GM04504 (cell line): ENCODE data around the gene BORCS5.

Source experiments
- DNase-seq: peaks from one replicate; pipeline ENCODE4 v3.0.0-alpha.2; 2012; ENCODE audit warnings: low read depth

Gene BORCS5

DNA sequence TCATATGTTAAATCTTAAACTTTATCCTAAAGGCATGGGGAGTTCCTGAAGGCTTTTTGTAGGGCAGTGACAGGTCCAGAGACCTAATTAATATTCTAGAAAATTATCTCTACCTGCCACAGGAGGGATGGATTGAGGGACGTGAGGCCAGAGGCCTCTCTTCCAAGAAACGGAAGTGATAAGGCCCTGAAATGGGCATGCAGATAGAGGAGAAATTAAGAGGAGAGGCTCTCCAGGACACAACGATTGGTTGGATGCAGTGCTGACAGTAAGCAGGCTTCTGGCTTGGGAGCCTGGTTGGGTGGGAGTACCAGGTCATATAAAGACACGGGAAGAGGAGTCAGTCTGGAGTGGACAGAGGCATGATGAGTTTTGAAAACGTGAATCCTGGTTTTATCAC, 3.1 kb upstream of the BORCS5 start:
- DNase-seq, result no peak

DNA sequence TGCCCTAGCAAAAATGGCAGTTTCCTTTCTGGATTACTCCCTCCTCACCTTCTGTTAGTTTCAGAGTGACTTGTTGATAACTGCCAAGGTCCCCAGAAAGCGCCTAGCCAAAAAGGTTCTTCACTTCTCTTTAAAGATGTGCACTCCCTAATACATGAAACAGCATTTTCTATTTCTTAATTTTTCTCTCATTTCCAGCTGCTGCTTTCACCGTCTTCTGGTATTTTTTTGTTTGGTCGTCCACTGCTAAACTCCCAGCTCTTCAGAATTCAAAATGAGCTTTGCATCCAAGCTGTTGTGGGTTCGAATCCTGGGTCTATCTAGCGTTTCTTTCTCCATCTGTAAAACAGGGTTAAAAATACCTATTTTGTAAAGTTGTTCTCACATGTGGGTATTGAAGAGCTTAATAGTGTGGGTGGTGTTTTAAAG, 397 bp upstream of the BORCS5 start:
- no peak for DNase-seq

DNA sequence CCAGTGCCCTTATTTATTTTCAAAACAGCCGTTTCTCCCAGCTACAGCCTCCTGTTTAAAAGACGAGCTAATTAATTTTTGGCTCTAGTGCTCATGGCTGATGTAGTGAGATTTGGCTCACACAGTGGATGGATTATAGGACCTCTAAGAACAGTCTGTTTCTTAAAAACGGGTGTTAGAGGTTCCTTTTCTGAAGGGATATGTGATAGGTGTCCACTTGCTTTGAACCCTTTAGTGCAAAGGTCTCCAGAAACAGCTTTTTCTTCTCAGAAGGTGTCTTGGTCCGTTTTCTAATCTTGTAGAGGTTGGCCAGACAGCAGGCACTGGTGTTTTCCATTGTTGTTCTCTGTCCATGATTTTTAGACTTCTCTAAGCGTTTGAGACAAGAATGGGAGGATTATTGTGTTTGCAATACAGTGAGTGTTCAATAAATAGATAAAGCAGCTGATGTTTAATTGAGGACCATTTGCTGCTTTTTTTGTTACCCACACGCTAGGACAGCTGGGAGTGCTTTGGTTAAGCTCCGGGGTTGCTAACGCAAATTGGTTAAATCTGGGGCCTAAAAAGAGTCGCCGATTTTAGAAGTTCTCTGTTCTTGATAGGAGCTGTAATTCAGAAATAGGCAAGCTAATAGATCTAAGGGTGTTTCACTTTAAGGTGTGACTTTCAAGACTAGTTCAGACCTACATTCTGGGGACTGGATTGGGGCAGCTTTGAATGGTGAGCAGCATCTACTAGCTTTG, 1.0 kb downstream of the BORCS5 start:
- DNase-seq, result no peak

DNA sequence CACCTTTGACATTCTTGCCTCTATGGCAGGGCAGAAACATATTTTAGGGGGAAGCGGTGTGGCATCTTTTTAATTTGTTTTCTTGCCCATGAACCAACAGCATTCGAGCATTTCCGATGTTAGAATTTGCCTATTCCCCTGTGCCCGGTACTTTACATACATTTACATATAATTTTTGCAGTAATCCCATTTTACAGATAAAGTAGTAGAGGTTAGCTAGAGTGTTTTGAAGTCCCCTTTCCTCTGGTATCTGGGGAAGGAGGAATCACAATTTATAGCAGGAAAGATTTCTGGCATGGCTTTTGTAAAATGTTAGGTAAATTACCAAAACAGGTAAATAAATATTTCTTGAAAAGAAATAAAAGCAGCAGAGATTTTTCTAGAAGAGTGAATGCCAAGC, 1.6 kb downstream of the BORCS5 start:
- DNase-seq, result no peak

DNA sequence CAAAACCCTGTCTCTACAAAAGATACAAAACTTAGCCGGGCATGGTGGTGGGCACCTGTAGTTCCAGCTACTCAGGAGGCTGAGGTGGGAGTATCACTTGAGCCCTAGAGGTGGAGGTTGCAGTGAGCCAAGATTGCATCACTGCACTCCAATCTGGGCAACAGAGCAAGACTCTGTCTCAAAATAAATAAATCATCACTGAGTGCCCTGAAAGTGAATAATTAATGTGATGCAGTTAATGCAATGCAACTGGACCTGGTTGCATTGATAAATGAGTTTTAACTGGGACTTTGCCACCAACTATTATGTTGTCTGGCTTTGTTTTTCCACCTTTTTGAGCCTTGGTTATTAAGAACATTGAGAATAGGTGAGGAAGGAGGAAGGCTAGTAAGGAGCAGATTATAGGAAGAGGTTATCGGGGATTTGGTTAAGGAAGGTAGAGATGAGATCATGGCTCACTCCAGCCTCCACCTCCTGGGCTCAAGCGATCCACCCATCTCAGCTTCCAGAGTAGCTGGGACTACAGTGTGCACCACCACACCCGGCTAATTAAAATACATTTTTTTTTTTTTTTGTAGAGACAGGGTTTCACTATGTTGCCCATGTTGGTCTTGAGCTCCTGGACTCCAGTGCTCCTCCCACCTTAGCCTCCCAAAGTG, 8.0 kb downstream of the BORCS5 start:
- DNase-seq, result no peak

DNA sequence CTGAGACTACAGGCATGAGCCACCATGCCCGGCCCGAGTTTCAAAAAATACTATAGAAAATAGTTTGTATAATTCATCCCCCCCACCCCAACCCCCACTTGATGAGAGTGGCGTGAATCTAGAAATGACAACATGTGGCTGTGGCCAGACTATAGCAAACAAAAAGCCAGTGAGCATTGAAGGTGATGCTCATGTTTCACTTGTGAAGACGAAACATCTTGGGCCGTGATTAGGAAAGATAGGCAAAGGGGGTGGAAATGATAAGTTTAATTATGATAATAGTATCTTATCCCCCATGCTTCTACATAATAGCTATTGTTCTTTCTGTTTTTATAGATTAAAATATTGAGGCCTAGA, 8.5 kb downstream of the BORCS5 start:
- no peak for DNase-seq

DNA sequence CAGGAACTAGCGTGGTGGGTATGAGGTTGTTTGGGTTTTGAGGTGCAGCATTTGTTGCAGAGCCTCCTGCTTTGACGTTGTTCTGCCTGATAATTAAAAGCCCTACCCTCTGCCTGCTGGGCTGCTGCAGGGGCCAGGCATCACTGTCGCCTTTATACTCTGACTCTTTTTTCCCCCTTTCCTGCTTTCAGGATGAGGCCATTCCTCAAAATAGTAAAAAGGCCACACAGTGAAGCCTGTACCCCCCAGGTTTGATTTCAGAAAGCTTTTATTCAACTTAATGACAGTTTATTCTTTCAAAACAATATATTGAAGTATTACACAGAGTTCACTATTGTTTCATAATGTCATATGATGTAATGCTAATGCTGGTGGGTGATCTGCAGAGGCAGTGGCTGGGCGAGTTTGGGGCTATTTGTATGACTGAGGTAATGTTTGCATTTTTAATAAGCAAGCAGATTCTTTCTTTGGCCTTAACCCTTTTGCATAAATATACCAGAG, 9.1 kb downstream of the BORCS5 start:
- no peak for DNase-seq

DNA sequence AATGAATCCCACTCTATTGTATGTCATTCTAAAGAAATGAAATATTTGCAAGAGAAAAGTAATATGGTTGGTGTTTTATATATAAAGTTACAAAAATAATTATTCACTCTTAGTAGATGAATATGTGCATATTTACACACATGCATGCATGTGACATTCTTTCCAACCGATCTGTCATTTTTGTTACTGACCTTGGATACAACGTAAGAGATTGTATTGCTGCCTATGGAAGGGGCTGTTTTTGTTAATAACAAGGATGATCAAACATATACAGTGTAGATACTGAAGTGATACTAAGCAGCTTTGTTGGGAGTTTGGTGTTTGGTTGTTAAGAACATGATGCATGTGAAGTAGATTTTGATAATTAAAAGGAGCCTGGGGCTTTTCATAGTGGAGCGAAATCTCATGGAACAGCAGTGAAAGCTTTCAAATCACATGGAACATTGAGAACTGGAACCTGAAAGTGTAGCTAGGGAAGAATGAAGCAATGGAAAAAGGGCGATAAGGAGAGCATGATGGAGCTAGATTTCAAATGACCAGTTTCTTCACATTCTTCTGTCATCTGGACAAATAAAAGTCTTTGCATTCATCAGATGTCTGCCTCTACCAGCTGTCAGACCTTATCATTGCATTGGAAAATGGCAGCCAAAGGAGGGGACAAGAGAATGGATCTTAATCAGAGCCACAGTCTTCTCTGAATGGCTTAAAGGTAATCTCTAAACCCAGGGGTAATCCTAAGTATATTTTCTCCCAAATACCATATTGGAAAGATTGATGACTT, 10.0 kb downstream of the BORCS5 start:
- DNase-seq, result no peak

DNA sequence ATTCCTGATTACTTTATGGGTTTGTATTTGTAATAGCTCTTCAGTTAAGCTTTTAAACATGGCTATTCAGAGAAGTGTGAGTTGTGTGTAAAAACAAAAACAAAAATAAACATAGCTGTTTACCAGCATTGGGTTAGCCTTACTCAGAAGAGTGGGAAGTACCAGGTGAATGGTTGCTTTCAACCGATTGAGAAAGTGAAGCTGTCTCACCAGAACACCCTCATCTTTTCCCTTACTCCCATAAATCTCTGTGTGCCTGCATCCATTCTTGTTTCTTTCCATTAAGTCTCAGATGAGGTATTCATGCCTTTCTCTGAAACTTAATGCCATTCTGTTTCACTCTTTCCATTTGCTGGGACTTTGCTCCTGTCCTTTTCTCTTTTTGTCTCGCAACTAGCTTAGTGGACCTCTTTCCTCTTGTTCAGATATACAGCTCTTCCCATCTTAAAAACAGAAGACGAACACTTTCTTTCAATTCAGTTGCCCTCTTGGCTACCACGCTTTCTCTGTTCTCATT, 10.7 kb downstream of the BORCS5 start:
- DNase-seq, result no peak

DNA sequence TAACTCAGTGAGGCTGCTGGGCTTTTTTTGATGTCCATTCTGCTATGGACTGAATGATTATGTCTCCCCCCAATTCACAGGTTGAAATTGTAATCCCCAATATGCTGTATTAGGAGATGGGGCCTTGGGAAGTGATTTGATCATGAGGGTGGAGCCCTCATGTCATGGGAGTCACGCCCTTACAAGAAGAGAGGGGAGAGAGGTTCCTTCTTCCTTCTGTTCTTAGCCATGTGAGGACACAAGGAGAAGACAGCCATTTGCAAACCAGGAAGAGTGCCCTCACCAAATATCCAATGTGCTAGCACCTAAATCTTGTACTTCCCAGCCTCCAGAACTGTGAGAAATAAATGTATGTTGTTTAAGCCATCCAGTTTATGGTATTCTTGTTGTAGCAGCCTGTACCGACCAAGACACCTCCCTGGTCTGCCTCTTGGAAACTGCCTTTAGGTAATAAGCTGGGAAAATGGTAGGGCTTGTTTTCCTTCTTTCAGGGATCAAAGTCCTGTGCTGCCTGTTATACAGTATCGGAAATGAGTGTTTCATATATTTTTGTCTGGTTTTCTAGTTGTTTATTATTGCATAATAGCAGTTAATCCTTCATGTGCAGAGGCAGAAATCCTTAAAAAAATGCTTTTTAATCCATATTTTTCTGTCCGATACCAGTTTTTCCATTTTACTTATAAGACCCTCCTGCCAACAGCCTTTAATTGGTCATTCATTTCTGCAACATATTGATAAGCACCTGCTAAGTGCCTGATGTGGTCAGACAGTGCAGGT, 16.3 kb downstream of the BORCS5 start:
- DNase-seq, result no peak

DNA sequence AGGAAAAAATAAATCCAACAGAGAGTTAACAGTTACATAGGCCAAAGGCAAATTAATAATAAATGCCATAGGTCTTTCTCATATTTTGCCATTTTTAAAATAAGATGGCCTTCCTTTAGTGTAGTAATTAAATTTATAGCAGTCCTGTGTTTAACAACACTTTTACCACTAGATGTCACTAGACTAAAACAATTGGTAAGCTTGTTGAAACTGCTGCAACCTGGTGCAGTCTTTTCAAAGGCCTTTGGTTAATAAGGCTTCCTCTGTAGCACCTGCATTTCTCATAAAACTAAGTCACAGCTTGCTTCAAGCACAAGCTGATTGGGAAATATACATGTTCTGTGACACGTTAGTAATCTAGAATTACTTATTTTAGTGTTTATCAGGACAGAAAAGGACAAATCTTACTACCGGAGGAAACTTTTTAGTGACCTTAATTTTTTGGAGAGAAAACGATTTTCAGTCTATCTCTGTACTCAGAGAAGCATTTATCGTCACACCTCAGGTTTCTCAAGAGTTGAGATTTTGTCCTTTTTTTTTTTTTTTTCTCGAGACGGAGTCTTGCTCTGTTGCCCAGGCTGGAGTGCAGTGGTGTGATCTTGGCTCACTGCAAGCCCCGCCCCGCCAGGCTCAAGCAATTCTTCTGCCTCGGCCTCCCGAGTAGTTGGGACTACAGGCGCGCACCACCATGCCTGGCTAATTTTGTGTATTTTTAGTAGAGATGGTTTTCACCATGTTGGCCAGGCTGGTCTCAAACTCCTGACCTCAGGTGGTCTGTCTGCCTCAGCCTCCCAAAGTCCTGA, 20.0 kb downstream of the BORCS5 start:
- DNase-seq, result no peak

DNA sequence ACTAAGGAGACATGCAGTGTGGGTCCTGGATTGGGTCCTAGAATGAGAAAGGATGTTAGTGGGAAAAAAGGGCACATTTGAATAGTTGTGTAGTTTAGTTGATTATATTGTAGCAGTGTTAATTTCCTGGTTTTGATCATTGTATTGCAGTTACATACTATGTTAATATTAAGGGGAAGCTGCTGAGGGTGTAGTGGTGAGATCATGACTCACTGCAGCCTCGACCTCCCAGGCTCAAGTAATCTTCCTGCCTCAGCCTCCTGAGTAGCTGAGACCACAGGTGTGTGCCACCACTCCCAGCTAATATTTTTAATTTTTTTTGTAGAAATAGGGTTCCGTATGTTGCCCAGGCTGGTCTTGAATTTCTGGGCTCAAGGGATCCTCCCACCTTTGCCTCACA, 21.7 kb downstream of the BORCS5 start:
- no peak for DNase-seq

DNA sequence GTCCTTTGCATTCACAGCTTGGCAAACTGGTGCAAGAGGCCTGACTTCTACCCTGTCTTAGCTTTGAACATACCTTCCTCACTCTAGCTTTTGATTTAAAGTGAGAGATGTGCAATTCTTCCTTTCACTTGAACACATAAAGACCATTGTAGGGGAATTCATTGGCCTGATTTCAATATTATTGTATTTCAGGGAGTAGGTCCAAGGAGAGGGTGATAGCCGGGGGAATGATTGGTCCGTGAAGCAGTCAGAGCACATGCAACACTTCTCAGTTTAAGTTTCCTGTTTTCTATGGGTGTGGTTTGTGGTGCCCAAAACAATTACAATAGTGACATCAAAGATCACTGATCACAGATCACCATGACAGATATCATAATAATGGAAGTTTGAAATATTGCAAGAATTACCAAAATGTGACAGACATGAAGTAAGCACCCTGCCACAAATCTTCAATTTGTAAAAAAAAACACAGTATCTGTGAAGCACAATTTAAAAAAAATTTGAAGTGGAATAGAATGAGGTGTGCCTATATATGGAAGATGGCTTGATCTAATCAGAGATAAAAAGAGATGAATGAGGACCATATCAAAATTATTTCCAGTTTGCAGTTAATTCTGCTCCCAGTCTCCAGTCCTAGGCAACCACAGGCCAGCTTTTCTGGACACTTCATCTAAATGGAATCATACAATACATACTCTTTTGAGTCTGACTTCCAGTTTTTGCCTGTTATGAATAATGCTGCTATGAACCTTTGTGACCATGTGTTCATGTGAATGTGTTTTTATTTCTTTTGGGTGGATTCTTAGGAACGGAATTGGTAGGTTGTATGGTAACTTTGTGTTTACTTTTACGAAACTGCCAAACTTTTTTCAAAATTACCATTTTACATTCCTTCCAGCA, 23.2 kb downstream of the BORCS5 start:
- no peak for DNase-seq

DNA sequence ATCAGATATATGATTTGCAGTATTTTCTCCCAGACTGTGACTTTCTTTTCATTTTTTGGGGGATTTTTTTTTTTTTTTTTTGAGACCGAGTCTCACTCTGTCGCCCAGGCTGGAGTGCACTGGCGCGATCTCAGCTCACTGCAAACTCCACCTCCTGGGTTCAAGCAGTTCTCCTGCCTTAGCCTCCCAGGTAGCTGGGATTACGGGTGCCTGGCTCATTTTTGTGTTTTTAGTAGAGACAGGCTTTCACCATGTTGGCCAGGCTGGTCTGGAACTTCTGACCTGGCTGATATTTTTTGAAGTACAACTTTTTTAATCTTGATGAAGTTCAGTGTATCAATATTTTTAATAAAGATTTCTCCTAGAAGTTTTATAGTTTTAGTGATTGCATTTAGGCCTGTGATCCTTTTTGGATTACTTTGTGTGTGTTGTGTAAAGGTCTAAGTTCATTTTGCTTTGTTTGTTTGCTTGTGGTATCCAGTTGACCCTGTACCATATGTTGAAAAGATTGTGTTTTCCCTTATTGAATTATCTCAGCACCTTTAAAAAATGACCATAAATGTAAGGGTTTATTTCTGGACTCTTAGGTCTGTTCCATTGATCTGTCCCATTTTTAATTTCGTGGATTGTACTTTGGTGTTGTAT, 24.2 kb downstream of the BORCS5 start:
- DNase-seq, result no peak

DNA sequence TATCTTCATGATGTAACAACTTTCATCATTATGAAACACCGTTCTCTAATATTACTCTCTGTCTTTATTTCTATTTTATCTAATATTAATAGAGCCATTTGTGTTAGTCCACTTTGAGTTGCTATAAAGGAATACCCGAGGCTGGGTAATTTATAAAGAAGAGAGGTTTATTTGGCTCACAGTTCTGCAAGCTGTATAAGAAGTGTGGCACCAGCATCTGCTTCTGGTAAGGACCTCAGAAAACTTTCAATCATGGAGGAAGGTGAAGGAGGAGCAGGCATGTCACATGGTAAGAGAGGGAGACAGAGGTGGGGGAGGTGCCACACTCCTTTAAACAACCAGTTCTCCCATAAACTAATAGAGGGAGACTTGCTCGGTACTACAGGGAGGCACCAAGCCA, 25.1 kb downstream of the BORCS5 start:
- no peak for DNase-seq

DNA sequence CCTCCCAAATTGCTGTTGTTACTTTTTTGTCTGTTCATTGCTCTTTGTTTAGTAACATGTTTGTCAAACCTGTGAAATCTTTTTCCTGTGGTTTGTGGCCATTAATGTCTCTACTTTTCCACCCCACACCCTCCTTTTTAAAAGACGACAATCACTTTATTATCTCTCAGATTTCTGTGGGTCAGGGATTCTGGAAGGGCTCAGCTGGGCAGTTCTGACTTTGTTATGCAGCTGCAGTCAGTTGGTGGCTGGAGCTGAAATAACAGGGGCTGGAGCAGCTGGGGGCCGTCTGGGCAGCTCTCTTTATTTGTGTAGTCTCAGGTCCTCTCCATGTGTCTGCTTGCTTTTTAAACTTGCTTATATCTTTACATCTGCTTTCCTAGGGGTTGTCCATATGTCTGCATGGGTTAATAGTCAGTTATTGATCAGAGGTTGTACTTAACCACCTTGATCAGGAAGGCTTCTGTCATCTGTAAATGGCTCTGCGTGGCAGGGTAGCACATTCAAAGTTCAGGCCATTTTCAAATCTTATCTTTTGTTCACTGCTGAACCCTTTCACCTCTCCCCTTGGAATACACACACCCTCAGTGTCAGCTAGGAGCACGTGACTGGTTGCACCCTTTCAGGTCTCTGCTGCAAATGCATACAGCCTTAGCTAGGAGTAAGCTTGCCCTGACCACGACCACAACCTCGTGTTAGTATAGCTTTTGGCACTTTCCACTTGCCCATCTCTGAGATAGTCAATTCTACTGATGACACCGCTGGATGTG, 27.9 kb downstream of the BORCS5 start:
- DNase-seq, result no peak

DNA sequence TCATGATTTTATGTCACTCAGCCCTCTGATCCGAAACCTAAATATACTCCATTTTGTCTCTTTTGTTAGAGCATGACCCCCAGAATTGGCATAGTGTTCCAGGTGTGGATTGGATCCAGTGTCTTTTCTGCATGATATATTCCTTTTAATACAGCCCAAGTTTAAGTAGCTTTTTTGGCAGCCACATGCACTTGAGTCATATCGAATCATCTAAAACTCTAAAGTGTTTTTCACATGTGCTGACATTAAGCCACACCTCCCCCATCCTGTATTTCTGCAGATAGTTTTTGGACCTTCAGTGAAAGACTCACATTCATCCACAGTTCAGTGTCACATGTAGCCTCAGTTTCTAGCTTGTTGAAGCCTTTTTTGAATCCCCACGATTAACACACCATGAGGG, 30.6 kb downstream of the BORCS5 start:
- DNase-seq, result peak; percentile 26

DNA sequence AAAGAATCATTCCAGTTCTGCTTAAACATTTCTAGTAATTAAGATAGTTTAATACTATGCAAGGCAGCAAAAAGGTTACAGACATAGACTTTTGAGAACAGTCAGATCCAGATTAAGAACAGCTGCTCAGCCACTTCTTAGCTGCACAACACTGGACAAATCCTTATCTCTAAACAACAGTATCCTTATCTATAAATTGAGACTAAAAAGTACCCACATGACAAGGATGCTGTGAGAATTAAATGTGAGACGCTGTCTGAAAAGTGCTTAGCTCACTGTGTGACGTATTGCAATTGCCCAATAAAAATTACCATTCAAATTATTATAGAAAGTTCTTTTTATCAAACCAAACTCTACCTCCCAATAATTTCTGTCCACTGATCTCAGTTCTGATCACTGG, 35.5 kb downstream of the BORCS5 start:
- DNase-seq, result no peak

DNA sequence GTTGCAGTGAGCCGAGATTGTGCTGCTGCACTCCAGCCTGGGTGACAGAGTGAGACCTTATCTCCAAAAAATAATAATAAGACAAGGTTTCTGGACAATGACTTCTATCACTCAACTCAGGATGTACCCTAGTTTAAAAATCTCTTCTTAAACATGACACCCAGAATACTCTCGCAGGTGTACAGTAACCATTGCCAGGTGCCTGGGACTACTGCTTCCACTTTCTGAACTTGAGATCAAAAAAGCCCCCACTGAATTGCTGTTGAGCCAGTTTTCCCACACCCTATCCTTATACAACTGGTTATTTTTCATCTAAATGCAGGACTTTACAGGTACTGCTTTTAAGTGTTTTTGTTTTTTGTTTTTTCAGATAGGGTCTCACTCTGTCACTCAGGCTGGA, 36.3 kb downstream of the BORCS5 start:
- DNase-seq, result no peak
